ENCODE data around the gene PTPRG.

The PTPRG gene

GRCh38 chr3:61561374-61562041, at the start of gene PTPRG:
Gene PTPRG, plus strand, starts transcription at chr3:61561571. Its CDS starts 717 bp downstream, at chr3:61562288.
- Mint-ChIP-seq H3K9me3 (peaks cover 3% of the 10 kb centered on the region), H3K4me3 (peak within 1 kb of the TSS; percentile 74), H3K27me3 (peaks cover 64% of the 10 kb centered on the region), H3K27ac (no peak within 1 kb of the TSS), H3K36me3 (ENCODE audit: low read depth) (no peaks in the 10 kb centered on the region), H3K4me1 (peaks cover 9% of the 10 kb centered on the region)
- ATAC-seq: peak; percentile 45
- DNase-seq: peak; percentile 22

DNA sequence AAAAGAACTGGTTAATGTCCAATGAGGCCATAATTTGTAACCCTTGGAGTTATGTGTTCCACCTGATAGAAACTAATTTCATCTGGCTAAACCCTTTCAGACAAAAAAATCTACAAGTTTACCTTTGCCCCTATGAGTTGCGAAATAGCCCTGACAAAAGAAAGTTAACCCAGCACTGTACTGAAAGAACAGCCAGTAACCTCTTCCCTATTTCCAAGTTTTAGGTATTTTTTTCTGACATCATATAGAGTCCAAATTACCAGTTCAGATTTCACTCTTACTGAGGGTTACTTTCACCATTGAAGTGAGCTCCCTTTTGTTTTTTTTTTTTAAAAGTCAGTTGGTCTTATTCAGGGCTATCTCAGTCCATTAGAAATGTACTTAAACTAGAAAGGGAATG, 42.8 kb upstream of the PTPRG start:
- Mint-ChIP-seq H3K36me3 (ENCODE audit: low read depth) (no peaks in the 10 kb centered on the region), H3K4me1 (peaks cover 19% of the 10 kb centered on the region), H3K9me3 (peaks cover 12% of the 10 kb centered on the region), H3K27ac (no peak overlapping the region), H3K27me3 (peaks cover 11% of the 10 kb centered on the region), H3K4me3 (no peak overlapping the region)
- ATAC-seq (no peak), DNase-seq (no peak)

DNA sequence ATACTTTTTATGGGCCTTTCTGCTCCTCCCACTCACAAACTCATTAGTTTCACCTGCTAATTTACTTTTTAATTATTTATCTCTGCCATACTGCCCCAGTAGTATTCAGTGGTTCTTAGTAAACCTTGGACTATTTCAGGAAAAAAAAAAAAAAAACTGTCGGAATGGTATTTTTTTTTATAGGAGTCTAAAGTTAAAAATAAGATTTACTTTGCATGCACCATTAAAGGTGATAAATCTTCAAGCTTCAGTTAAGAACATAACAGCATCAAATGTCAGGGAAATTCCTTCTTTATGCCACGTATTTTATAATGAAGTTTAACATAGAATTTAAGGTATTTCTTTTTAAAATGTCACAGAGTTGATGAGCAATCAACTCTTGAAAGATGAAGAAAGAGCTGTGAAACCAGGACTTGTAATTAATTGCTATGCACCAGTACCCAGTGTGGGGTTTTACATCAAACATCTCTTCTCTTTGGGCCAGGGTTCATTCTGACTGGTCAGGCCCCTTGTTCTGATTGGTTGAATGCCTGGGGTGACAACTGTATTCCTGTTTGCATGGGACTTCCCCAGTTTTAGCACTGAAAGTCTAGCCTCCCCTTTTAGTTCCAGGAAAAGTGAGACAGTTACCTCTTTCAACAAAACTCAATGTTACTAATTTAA, 40.3 kb upstream of the PTPRG start:
- H3K9me3 Mint-ChIP-seq: peaks cover 8% of the 10 kb centered on the region
- DNase-seq (peak; percentile 14), ATAC-seq (peak; percentile 97)
- H3K4me1 Mint-ChIP-seq: peaks cover 19% of the 10 kb centered on the region
- H3K27ac Mint-ChIP-seq: peak overlapping the region; percentile 17
- H3K27me3 Mint-ChIP-seq: peaks cover 9% of the 10 kb centered on the region
- H3K36me3 Mint-ChIP-seq (ENCODE audit: low read depth): no peaks in the 10 kb centered on the region
- H3K4me3 Mint-ChIP-seq: no peak overlapping the region

- Mint-ChIP-seq H3K4me3 (no peak overlapping the region), H3K36me3 (ENCODE audit: low read depth) (no peaks in the 10 kb centered on the region), H3K9me3 (peaks cover 8% of the 10 kb centered on the region), H3K27me3 (peaks cover 9% of the 10 kb centered on the region), H3K27ac (no peak overlapping the region), H3K4me1 (peaks cover 19% of the 10 kb centered on the region)
- ATAC-seq (no peak), DNase-seq (no peak)
Observed at GRCh38 chr3:61522060-61522459, 39.3 kb upstream of the PTPRG start.

- Mint-ChIP-seq H3K4me1 (peaks cover 19% of the 10 kb centered on the region), H3K4me3 (no peak overlapping the region), H3K27me3 (peaks cover 9% of the 10 kb centered on the region), H3K27ac (no peak overlapping the region), H3K9me3 (peaks cover 8% of the 10 kb centered on the region), H3K36me3 (ENCODE audit: low read depth) (no peaks in the 10 kb centered on the region)
- DNase-seq (no peak), ATAC-seq (no peak)
Observed at GRCh38 chr3:61522626-61523025, 38.7 kb upstream of the PTPRG start.

- Mint-ChIP-seq H3K27ac (no peak overlapping the region), H3K4me1 (peaks cover 14% of the 10 kb centered on the region), H3K36me3 (ENCODE audit: low read depth) (no peaks in the 10 kb centered on the region), H3K4me3 (no peak overlapping the region), H3K9me3 (no peaks in the 10 kb centered on the region), H3K27me3 (peaks cover 8% of the 10 kb centered on the region)
- ATAC-seq (no peak), DNase-seq (no peak)
Observed at GRCh38 chr3:61524933-61525332, 36.4 kb upstream of the PTPRG start.

DNA sequence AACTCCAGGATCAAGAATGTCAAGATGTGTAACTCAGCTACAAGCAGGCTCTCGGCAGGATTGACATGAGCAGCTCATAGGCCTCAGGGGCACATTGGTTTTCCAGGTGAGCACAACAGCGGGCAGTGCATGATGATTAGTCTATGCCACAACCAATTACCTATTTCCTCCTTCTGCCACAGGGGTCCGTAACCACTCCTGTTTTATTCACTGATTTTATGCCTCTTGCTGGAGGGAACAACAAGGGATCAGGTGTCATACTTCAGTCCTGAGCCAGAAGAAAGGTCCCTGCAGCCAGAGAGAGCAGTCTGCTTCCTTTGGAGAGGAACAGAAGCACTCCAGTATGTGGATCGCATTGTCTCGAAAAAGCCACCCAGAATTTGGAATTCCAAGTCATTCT, 35.1 kb upstream of the PTPRG start:
- Mint-ChIP-seq H3K4me1 (peaks cover 6% of the 10 kb centered on the region), H3K36me3 (ENCODE audit: low read depth) (no peaks in the 10 kb centered on the region)
- no peak for ATAC-seq

GRCh38 chr3:61527011-61527410, 34.4 kb upstream of the PTPRG start:
- DNase-seq: no peak
- no peak overlapping the region for H3K27ac Mint-ChIP-seq
- no peaks in the 10 kb centered on the region for H3K36me3 Mint-ChIP-seq (ENCODE audit: low read depth)
- H3K9me3 Mint-ChIP-seq: no peaks in the 10 kb centered on the region
- no peak for ATAC-seq
- no peak overlapping the region for H3K4me3 Mint-ChIP-seq
- peaks cover 2% of the 10 kb centered on the region for H3K4me1 Mint-ChIP-seq
- peaks cover 7% of the 10 kb centered on the region for H3K27me3 Mint-ChIP-seq

More for the DNA sequence above, 35.1 kb upstream of the PTPRG start:
- Mint-ChIP-seq H3K27me3 (peaks cover 8% of the 10 kb centered on the region), H3K4me3 (no peak overlapping the region), H3K27ac (no peak overlapping the region), H3K9me3 (no peaks in the 10 kb centered on the region)
- DNase-seq: no peak

DNA sequence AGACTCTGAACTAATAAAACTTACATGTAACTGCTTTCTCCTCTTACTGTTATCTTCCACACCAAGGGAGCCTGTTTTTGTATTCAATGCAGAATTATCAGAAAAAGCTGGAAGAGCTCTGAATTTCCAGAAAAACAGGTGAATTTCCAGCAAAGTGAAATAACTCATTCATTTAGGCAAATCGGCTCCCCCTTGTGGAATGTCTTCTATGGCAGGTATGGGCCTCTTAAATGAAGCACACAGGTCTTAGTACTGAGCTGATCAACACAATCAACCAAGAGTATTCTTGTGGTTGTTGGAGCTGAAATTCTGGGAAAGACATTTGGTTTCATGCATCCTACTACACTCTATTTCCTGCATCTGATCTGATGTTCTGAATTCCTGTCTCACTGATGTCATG, 31.0 kb upstream of the PTPRG start:
- Mint-ChIP-seq H3K4me1 (no peaks in the 10 kb centered on the region), H3K27ac (no peak overlapping the region), H3K36me3 (ENCODE audit: low read depth) (no peaks in the 10 kb centered on the region), H3K27me3 (no peaks in the 10 kb centered on the region), H3K9me3 (no peaks in the 10 kb centered on the region), H3K4me3 (no peak overlapping the region)
- ATAC-seq: no peak
- no peak for DNase-seq

DNA sequence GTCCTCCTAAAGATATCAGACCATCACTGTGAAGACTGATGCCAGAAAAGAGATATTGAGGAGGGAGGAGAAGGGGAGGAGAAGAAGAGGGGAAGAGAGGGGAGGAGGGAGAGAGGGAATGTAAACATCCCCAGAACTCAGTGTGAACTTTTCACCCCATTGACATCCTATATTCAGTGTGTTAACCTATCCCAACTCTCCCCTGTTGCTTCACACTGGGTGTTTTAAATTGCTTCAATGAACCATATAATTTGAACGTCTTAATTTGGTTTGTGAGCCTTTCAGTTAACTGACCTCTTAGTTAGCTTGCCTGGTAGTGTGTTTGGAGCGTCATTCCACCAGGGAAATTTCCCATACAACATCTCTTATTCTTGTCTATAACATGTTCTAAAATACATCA, 29.8 kb upstream of the PTPRG start:
- Mint-ChIP-seq H3K4me1 (no peaks in the 10 kb centered on the region), H3K4me3 (no peak overlapping the region)

DNA sequence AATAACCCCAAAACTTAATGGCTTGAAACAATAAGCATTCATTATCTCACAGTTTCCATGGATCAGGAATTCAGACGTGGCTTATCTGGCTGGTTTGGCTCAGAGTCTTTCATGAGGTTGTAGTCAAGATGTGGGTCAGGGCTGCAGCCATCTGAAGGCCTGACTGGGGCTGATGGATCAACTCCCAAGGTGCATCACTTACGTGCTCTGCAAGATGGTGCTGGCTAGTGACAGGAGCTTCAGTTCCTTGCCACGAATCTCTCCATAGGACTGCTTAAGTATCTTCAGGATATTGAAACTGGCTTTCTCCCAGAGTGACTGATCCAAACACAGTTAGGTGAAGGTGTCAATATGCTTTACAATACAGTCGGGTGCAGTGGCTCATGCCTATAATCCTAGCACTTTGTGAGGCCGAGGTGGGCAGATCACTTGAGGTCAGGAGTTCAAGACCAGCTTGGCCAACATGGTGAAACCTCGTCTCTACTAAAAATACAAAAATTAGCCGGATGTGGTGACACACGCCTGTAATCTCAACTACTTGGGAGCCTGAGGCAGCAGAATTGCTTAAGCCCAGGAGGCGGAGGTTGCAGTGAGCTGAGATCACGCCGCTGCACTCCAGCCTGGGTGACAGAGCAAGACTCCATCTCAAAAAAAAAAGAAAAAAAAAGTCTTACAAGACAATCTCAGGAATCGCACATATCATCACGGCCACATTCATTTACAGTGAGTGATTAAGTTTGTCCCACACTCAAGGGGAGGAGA, 28.5 kb upstream of the PTPRG start:
- Mint-ChIP-seq H3K27ac (no peak overlapping the region), H3K27me3 (peaks cover 4% of the 10 kb centered on the region), H3K36me3 (ENCODE audit: low read depth) (no peaks in the 10 kb centered on the region), H3K9me3 (no peaks in the 10 kb centered on the region), H3K4me3 (no peak overlapping the region), H3K4me1 (no peaks in the 10 kb centered on the region)
- ATAC-seq (no peak), DNase-seq (no peak)

More for the DNA sequence above, 29.8 kb upstream of the PTPRG start:
- H3K27ac Mint-ChIP-seq: no peak overlapping the region
- H3K27me3 Mint-ChIP-seq: no peaks in the 10 kb centered on the region
- no peaks in the 10 kb centered on the region for H3K36me3 Mint-ChIP-seq (ENCODE audit: low read depth)
- H3K9me3 Mint-ChIP-seq: no peaks in the 10 kb centered on the region
- no peak for DNase-seq
- no peak for ATAC-seq

GRCh38 chr3:61535826-61536225, 25.5 kb upstream of the PTPRG start:
- ATAC-seq (no peak), DNase-seq (no peak)
- Mint-ChIP-seq H3K27ac (no peak overlapping the region), H3K4me1 (no peaks in the 10 kb centered on the region), H3K4me3 (no peak overlapping the region), H3K27me3 (peaks cover 4% of the 10 kb centered on the region), H3K36me3 (ENCODE audit: low read depth) (no peaks in the 10 kb centered on the region), H3K9me3 (no peaks in the 10 kb centered on the region)

DNA sequence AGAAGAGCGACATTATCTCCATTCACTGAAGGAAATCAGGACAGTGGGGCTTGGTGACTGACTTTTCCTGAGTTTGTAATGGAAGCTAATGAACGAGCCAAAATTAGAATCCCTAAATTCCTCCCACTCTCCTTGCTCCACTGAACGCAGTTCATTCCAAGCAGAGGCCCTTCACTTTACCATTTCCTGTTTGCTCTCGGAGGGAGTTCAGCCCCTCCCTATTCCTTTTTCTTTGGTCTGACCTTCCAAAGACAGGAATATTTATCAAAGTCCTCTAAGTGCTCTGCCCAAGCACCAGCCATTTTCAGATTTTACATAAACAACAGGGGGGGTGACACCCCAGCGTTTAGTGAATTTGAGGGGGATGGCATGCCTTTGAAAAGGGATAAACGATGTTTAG, 24.0 kb upstream of the PTPRG start:
- ATAC-seq: no peak
- Mint-ChIP-seq H3K27me3 (peaks cover 7% of the 10 kb centered on the region), H3K36me3 (ENCODE audit: low read depth) (no peaks in the 10 kb centered on the region), H3K27ac (no peak overlapping the region), H3K4me1 (no peaks in the 10 kb centered on the region), H3K4me3 (no peak overlapping the region), H3K9me3 (no peaks in the 10 kb centered on the region)
- DNase-seq: no peak

DNA sequence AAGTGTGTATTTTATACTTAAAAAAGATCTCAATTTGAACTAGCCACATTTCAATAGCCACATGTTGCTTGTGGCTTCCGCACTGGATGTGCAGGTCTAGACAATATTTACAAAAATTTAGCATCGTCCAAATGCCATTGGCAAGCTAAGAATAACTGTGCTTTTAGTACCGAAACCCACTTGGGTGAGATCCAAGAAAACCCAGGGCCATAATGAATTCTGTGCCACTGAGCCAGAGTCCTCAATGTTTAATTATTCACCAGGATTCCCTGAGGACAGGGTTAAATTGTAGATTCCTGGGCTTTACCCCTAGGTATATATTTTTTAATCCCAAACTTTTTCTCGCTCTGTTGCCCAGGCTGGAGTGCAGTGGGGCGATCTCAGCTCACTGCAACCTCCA, 22.9 kb upstream of the PTPRG start:
- H3K9me3 Mint-ChIP-seq: no peaks in the 10 kb centered on the region
- H3K36me3 Mint-ChIP-seq (ENCODE audit: low read depth): no peaks in the 10 kb centered on the region
- ATAC-seq (no peak), DNase-seq (no peak)
- H3K27me3 Mint-ChIP-seq: peaks cover 7% of the 10 kb centered on the region
- no peaks in the 10 kb centered on the region for H3K4me1 Mint-ChIP-seq
- no peak overlapping the region for H3K27ac Mint-ChIP-seq
- no peak overlapping the region for H3K4me3 Mint-ChIP-seq

- no peaks in the 10 kb centered on the region for H3K36me3 Mint-ChIP-seq (ENCODE audit: low read depth)
- no peak for ATAC-seq
- H3K9me3 Mint-ChIP-seq: no peaks in the 10 kb centered on the region
- H3K4me3 Mint-ChIP-seq: no peak overlapping the region
- no peak overlapping the region for H3K27ac Mint-ChIP-seq
- H3K27me3 Mint-ChIP-seq: peaks cover 7% of the 10 kb centered on the region
- H3K4me1 Mint-ChIP-seq: no peaks in the 10 kb centered on the region
- no peak for DNase-seq
Observed at GRCh38 chr3:61541694-61542093, 19.7 kb upstream of the PTPRG start.

All from activated naive CD8-positive, alpha-beta T cell treated with anti-CD3 and anti-CD28 coated beads, Interleukin-2, amount 50 U/mL, for 24 hours (primary cell).